ENCODE data around the gene GRIP1.

DNA sequence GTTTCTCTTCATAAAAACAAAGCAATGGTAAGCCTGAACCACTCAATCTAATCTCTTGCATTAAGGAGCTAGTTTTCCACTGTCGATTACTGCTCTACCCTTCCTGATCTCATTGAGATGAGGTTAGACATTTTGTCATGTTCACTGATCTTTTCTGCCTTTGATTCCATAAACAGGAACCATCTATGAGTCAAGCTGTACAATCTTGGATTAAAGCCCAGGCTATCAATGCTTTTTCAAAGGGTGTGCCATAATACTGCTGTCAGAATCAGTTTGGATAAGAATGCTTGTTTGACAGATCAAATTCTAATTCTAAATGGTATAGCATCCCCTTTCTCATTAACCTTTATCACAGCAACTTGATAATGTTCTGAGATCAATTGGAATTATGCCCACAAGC, 16.1 kb downstream of the GRIP1 start:
- TF ChIP-seq, protein P1, sequence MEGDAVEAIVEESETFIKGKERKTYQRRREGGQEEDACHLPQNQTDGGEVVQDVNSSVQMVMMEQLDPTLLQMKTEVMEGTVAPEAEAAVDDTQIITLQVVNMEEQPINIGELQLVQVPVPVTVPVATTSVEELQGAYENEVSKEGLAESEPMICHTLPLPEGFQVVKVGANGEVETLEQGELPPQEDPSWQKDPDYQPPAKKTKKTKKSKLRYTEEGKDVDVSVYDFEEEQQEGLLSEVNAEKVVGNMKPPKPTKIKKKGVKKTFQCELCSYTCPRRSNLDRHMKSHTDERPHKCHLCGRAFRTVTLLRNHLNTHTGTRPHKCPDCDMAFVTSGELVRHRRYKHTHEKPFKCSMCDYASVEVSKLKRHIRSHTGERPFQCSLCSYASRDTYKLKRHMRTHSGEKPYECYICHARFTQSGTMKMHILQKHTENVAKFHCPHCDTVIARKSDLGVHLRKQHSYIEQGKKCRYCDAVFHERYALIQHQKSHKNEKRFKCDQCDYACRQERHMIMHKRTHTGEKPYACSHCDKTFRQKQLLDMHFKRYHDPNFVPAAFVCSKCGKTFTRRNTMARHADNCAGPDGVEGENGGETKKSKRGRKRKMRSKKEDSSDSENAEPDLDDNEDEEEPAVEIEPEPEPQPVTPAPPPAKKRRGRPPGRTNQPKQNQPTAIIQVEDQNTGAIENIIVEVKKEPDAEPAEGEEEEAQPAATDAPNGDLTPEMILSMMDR (IDR thresholded peaks at IDR 0.05) = no peak
- TF ChIP-seq ZFX (IDR thresholded peaks at IDR 0.05; ENCODE audit: borderline replicate concordance) = no peak

Data from 22Rv1 (cell line).